Measurements from ENCODE around the gene TBC1D23. TPM values are rescaled to one million over a fixed set of nuclear protein-coding genes. Genes with fewer than 3 reads are reported as not detected.
A peak's percentile ranks its signal among the peaks of the same experiment; 100 is the strongest.
"Not testable (repeated sequence)": the region's sequence is repeated elsewhere in the genome, so short reads cannot be mapped to it uniquely, and the experiment has no call there.

The TBC1D23 gene
- total RNA-seq, 1 donor from 2014 or later, result 67.7 TPM

DNA sequence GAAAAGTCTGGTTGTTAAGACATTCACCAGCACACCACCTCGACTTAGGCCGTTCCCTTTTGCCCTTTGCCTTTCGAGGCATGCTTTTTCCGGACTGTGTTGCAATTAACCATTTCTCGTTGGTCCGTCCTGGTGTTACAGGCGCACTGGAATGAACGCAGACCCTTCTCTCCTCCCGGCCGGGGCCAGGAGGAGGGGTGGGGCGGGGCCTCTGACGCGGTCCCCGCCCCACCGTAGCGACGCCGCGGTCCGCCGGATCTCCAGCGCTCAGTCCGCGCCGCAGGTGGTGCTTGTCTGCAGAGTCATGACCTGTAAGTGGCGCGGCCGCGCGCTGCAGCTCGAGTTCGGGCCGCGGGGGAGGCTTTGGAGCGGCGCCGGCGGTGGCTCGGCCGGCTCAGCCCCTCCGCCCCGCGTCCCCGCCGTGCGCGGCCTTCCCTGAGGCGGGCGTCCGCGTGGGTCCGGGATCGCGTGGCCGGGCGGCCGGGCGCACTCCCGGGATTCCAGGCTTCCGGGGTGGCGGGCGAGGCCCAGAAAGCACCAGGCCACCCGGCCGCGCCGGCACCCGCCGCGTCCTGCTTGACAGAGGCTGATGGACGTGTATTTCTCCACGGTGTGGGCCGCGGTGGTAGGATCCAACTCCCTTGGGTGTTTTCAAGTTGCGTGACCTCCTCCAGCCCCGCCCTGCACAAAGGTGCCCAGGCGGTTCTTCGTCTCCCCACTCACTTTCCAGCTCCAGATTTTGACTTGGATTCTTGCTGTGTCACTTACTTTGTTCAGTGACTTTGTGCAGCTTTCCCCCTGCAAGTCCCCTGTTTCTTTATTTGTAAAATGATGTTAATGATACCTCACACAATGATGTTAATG is 73.9 kb downstream of the TBC1D23 start, which contains the start of gene NIT2:
TSS of gene NIT2 (plus strand) at position 270 of the 864 bp plus-strand sequence. CDS start at position 305, 35 bp downstream.
- ATAC-seq (peak; percentile 97), DNase-seq (ENCODE audit: low spot score) (peak; percentile 88)
- intact Hi-C loops (cut with DNase I), result no loop called here

DNA sequence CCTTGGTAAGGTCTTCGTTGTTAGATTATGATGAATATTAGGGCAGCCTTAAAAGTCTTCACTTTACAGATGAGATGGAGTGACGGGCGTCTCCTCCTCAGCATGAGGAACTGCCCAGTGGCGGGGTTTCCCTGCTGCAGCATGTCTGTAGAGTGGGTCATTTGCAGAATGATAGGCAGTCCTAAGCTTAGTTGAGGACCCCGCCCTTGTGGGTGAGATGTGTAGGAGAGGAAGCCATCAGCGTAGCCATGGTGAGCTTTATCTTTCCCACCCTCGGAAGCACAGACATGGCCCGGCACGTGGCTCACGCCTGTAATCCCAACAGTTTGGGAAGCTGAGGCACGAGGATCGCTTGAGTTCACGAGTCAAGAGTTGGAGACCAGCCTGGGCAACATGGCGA is 74.6 kb downstream of the TBC1D23 start:
- ATAC-seq, result peak; percentile 13
- intact Hi-C loops (cut with DNase I), result no loop called here
- DNase-seq (ENCODE audit: low spot score), result no peak

DNA sequence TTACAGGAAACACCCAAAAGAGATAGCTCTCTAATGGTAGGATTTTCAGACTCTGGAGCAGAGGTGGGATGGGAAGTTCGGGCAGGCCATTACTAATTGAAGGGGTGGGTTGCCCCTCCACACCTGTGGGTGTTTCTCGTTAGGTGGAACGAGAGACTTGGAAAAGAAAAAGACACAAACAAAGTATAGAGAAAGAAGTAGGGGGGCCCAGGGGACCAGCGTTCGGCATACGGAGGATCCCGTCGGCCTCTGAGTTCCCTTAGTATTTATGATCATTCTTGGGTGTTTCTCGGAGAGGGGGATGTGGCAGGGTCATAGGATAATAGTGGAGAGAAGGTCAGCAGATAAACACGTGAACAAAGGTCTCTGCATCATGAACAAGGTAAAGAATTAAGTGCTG is 75.4 kb downstream of the TBC1D23 start:
- DNase-seq (ENCODE audit: low spot score); ATAC-seq; intact Hi-C loops (cut with DNase I): not testable (repeated sequence)

DNA sequence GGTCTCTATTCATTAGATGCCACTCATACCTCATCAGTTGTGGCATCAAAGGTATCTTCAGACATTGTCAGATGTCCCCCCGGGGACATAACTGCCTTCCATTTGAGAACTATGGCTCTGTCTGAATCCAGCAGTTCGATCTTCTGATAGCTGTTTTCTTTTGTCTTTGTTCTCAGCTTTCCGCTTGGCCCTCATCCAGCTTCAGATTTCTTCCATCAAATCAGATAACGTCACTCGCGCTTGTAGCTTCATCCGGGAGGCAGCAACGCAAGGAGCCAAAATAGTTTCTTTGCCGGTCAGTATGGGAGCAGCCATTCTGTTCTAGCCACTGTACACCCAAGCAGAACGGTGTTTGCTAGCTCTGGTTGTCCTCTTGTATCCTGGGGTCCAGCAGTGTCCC is 78.1 kb downstream of the TBC1D23 start:
- no peak for DNase-seq (ENCODE audit: low spot score)
- no peak for ATAC-seq
- intact Hi-C loops (cut with DNase I), result no loop called here

DNA sequence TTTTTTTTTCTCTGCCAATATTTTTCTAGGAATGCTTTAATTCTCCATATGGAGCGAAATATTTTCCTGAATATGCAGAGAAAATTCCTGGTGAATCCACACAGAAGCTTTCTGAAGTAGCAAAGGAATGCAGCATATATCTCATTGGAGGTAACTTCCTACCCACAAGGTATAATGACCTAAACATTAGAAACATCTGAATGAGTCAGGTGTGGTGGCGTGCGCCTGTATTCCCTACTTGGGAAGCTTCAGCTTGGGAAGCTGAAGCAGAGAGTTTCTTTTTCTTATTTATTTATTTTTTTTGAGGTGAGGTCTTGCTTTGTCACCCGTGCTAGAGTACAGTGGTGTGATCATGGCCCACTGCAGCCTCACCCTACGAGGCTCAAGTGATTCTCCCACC is 79.0 kb downstream of the TBC1D23 start:
- no peak for ATAC-seq
- intact Hi-C loops (cut with DNase I), result no loop called here
- no peak for DNase-seq (ENCODE audit: low spot score)

DNA sequence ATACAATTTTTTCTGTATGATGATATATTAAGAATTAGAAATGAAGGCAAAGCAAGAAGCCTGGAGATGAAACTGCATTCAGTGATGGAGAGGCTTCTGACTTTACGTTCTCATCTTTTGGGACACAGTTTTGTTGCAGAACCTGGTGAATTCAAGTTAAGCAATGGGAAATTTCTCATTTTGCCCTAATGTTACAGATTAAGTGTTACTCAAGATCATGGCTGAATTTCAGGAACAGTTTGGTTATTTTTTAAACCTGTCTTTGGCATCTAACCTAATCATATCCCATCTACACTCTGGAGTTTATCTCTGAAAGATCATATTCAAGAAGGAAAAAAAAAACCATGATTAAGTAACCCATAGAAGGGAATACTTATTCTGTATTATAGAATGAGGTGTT is 79.7 kb downstream of the TBC1D23 start:
- intact Hi-C loops (cut with DNase I), result no loop called here
- no peak for DNase-seq (ENCODE audit: low spot score)
- ATAC-seq, result no peak

DNA sequence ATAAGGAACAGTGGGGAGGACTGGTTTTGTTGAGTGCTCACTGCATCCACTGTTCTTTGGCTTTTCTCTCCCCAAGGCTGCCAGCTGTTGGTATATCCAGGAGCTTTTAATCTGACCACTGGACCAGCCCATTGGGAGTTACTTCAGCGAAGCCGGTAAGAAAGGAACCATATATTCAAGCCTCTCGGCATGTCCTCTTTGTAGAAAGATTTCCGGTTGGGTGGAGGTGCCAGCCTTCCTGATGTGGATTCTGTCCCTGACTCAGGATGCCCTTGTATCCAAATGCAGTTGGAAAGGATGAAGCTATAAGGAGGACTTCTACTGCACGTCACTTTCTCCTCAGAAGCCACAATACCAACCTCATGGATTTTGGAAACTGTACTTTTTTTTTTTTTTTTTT is 87.9 kb downstream of the TBC1D23 start:
- intact Hi-C loops (cut with DNase I), result no loop called here
- no peak for ATAC-seq
- DNase-seq (ENCODE audit: low spot score), result no peak

DNA sequence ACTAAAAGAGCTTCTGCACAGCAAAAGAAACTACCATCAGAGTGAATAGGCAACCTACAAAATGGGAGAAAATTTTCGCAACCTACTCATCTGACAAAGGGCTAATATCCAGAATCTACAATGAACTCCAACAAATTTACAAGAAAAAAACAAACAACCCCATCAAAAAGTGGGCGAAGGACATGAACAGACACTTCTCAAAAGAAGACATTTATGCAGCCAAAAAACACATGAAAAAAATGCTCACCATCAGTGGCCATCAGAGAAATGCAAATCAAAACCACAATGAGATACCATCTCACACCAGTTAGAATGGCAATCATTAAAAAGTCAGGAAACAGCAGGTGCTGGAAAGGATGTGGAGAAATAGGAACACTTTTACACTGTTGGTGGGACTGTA is 91.0 kb downstream of the TBC1D23 start:
- intact Hi-C loops (cut with DNase I); ATAC-seq; DNase-seq (ENCODE audit: low spot score): not testable (repeated sequence)

DNA sequence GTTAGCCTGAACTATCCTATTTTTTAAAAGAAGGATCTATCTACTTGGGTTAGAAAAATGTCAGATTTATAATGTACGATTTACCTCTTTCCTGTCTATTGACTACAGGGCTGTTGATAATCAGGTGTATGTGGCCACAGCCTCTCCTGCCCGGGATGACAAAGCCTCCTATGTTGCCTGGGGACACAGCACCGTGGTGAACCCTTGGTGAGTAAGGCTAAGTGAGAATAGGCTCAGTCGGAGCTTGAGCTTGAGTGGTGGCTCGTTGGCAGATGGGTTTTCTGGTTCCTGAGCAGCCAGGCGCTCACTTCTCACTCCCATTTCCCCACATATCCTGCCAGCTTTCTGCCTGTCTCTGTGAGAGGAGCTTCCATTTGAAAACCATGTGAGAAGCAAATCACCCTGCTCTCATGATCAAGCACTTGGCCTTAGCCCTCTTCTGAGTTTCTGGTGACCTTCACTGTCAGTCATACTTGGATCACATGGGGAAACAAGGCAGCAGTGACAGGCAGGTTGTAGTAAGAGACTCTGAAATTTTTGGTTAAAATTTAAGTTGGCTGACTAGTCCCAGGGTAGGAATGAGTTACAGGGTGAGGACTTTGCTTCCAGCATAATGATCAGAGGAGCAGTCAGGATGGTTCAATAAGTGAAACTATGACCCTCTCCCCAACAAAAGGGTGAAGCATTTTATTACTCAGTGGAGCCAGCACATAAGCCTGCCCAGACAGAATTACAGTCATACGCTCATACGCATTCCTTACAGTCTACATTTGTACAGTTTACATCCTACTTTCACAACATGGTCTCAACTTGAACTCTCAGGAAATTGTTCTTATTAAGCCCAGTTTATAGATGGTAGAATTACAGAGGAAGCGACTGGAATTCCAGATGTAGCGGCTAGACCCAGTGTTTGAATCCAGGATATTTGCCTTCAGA is 91.8 kb downstream of the TBC1D23 start:
- ATAC-seq (no peak), DNase-seq (ENCODE audit: low spot score) (no peak)
- intact Hi-C loops (cut with DNase I), result no loop called here

DNA sequence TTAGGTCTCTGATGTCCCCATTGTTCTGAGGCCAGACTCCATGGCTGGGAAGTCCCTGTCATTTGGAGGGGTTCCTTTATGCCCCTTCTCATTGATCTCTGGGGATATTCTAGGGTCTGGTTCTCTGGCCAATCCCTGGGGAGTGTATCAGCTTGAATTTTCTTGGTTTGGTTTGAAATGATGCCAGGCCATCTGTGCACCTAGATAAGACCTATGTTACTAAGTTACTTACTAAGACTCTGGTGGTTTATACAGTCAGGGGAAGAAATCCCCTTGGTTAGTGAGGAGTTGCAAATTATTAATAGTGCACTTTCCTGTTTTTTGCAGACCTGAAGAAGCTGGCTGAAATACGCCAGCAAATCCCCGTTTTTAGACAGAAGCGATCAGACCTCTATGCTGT is 94.1 kb downstream of the TBC1D23 start:
- ATAC-seq (no peak), DNase-seq (ENCODE audit: low spot score) (no peak)
- intact Hi-C loops (cut with DNase I), result no loop called here

DNA sequence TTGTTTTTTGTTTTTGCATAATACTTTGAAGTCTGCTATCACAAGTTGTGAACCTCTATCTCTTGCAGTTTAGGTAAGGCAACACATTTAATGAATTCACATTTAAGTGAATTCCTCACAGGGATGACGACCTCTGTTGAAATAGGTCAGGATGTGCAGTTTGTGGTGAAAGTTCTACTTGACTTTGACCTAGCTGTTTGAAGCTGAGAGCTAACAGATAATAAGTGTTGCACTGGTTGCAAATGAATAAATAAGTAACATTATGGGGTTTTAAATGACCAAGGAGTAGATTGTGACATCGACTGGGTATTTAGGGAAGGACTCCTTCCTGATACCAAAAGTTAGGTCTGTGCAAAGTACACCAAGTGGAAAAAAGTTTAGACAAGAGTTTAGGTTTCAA is 97.6 kb downstream of the TBC1D23 start:
- no peak for ATAC-seq
- intact Hi-C loops (cut with DNase I), result no loop called here
- DNase-seq (ENCODE audit: low spot score), result no peak

DNA sequence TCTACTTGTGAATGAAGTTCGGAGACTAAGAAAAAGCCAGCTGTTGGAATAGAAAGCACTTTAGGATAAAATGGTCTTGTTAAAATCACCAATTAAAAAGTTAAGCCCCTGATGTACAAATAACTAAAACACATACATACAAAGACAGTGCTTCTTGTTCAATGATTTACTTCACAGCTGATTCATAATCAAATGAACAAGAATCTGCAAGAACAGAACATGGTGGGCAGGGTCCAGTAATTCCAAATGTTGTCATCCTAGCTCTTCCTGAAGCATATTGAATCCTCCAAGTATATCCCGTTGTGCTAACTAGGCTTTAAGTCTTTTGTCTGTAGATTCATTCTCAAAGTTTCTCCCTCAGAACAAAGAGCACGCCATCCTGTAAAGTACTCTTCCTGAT is 98.2 kb downstream of the TBC1D23 start:
- intact Hi-C loops (cut with DNase I), result no loop called here
- no peak for ATAC-seq

DNA sequence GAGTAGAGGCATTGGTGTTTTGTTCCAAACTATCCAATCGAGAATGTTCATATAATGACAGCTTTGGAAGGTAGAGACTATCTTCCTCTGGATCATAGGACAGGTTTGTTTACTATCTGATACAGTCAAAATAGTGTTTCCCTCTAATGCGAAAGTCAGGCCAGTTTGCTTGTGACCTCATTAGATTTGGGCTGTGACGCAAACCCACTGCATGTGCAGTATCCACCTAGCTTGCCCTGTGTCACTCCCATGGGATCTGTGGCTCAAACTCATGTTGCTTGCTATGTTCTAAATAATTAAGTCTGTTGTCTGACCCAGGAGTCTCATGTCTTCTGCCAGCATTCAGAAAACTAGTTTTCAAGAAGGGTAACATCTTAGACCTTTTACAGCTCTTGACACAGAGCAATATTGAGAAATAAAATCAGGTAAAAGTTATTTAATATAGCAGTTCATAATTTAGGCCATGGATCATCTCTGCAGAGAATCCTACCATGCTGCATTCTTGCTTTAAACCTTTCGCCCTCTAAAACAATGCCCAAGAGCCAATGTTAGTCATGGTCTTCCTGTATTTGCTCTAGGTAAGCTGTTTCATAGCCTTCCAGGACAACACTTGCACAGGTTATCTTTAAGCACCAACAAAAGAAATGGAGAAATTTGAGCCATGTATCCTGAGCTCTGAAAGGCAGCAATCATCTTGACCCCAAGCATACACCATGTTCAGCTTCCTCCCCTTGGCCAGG is 100.1 kb downstream of the TBC1D23 start:
- DNase-seq (ENCODE audit: low spot score), result no peak
- no peak for ATAC-seq
- intact Hi-C loops (cut with DNase I), result no loop called here

More for the DNA sequence above, 98.2 kb downstream of the TBC1D23 start:
- DNase-seq (ENCODE audit: low spot score), result no peak

DNA sequence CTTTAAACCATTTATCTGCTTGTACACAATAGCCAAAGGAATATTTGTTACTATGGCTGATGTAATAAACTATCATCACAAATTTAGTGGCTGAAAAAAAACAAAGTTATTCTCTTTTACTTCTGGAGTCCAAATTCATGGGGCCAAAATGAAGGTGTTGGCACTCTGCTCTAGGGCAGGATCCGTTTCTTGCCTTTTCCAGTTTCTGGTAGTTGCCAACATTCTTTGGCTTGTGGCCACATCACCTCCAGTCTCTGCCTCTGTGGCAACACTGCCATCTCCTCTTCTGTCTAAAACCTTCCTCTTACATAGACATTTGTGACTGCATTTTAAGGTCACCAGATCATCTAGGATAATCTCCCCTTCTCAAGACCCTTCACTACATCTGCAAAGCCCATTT is 101.1 kb downstream of the TBC1D23 start:
- DNase-seq (ENCODE audit: low spot score) (no peak), ATAC-seq (no peak)
- intact Hi-C loops (cut with DNase I), result no loop called here

DNA sequence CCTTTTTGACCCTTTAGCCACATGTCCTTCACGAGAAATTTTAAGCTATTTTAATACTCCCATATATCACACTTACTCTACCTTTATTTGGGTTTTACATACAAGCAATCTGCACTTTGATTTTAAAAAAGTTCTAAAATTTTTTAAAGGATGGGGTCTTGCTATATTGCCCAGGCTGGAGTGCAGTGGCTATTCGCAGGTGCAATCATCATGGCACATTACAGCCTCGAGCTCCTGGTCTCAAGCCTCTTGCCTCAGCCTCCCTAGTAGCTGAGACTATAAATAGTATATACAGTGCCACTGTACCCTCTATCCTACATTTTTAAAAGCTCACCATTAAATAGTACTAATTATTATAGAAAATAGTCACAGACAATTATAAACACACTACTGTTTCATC is 103.6 kb downstream of the TBC1D23 start:
- no peak for DNase-seq (ENCODE audit: low spot score)
- no peak for ATAC-seq
- intact Hi-C loops (cut with DNase I), result no loop called here

DNA sequence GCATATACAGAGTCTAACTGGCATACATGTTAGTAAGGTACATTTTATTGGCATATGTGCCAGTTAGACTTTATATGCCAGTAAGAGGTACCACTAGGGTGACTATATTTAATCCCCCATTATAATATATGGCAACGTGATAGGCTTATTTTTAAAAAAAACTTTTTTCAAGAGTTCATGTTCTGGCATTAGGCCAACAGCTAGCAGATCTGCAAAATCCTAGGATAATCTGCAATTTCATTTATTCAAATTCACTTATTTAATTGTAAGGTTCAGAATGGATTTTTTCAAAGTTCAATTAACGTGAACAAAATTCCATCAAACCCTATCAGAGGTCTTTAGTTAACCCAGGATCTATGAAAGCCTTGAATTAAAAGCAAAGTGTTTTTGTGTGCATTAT is 105.6 kb downstream of the TBC1D23 start:
- no peak for ATAC-seq
- intact Hi-C loops (cut with DNase I), result no loop called here
- no peak for DNase-seq (ENCODE audit: low spot score)

DNA sequence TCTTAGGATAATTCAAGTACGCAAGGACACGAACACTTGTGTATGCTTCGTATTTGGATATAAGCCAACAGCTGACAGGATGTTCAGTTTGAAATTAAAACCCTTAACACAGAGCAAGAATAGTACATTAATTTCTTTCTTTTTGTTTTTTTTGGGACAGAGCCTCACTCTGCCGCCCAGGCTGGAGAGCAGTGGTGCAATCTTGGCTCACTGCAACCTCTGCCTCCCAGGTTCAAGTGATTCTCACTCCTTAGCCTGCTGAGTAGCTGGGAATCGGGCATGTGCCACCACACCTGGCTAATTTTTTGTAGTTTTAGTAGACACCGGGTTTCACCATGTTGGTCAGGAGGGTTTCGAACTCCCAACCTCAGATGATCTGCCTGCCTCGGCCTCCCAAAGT is 107.6 kb downstream of the TBC1D23 start:
- ATAC-seq (no peak), DNase-seq (ENCODE audit: low spot score) (no peak)
- intact Hi-C loops (cut with DNase I), result no loop called here

DNA sequence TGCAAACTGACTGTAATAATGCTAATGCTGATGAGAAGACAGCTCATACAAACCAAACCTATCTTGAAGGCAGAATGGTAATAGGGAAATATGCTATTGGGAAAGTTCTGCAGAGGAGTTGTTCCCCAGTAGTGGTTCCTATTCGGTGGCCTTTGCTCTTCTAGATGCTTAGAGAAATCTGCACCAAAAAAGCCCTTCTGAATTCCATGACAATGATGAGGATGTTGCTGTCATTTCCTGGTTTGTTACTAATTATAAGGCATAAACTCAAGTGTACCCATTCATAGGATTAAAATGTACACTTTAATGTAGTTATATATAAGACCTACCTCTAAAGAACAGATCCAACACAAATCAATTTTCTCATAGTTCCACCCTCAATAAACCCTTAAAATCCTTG is 110.0 kb downstream of the TBC1D23 start:
- intact Hi-C loops (cut with DNase I), result no loop called here
- ATAC-seq (no peak), DNase-seq (ENCODE audit: low spot score) (no peak)

DNA sequence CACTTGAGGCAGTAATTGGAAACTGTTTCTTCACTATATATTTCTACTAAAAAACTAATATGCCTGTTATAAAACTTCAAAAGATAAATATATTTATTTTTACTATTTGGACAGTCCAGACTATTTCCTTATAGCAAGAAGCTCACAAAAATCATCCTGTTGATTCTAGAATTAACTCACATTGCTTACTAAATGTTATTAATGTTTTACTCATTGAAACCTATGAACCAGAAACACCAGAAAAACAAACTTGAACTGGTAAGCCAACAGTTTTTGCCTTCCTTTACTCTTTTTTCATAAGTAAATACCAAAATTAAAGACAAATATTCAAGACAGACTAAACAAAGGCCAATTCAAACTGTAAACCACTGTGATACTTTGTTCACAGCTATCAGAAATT is 113.7 kb downstream of the TBC1D23 start:
- ATAC-seq (no peak), DNase-seq (ENCODE audit: low spot score) (no peak)
- intact Hi-C loops (cut with DNase I), result no loop called here
